Stomach (tissue), 9 donors: ENCODE measurements around the gene NSMCE3. TPM values are rescaled to one million over a fixed set of nuclear protein-coding genes. Genes with fewer than 3 reads are reported as not detected.

Experiments used
- DNase-seq, 2 donors: peaks; one replicate each; pipeline versions ENCODE4 v3.0.0 to v3.0.0-alpha.2; 2013 to 2019
- H3K27ac ChIP-seq, 5 donors: fragments of 200-600 bp in 4 of 5; sonication (generic) in 4 of 5; one replicate each; pipeline ENCODE4 v1.5.1; 2013 to 2019; ENCODE audit warnings: mild to moderate bottlenecking in 1 of 5, moderate library complexity in 1 of 5
- H3K27me3 ChIP-seq, 3 donors: fragments of 200-600 bp; sonication (generic); one replicate each; pipeline ENCODE4 v1.5.1; 2017 to 2019; ENCODE audit warnings: mixed run types in 1 of 3
- H3K36me3 ChIP-seq, 4 donors: fragments of 200-600 bp; sonication (generic); 1 replicate in 3 of 4; 2 replicates in 1 of 4; pipeline ENCODE4 v1.5.1; 2016 to 2019
- H3K4me1 ChIP-seq, 4 donors: fragments of 200-600 bp; sonication (generic); one replicate each; pipeline ENCODE4 v1.5.1; 2016 to 2019
- H3K4me3 ChIP-seq, 4 donors: fragments of 200-600 bp; sonication (generic) in 3 of 4; one replicate each; pipeline ENCODE4 v1.5.1; 2016 to 2019; ENCODE audit warnings: mild to moderate bottlenecking in 1 of 4
- H3K9me3 ChIP-seq, 4 donors: fragments of 200-600 bp; sonication (generic); one replicate each; pipeline ENCODE4 v1.5.1; 2016 to 2019
- CTCF ChIP-seq, 7 experiments: fragments of 450-650 bp in 4 of 7; fragments of 200-600 bp in 3 of 7; sonication (generic) in 3 of 7; IDR thresholded peaks; one replicate each; pipeline ENCODE4 v1.5.1; 2016 to 2019; ENCODE audit warnings: antibody characterized with exemption in 7 of 7, control low read depth in 2 of 7, mild to moderate bottlenecking in 1 of 7
- EP300 ChIP-seq: sonication (generic); formaldehyde crosslinking; IDR thresholded peaks from one replicate; pipeline ENCODE4 v1.6.1; 2017; ENCODE audit warnings: antibody characterized with exemption
- POLR2A ChIP-seq, 4 donors: fragments of 450-650 bp; IDR thresholded peaks; one replicate each; pipeline ENCODE4 v1.6.1; 2016; ENCODE audit warnings: antibody characterized with exemption in 4 of 4, control low read depth in 2 of 4, mild to moderate bottlenecking in 1 of 4, moderate library complexity in 1 of 4
- POLR2AphosphoS5 ChIP-seq, 3 donors: sonication (generic); formaldehyde crosslinking; IDR thresholded peaks; one replicate each; pipeline ENCODE4 v1.6.1; 2016; ENCODE audit warnings: antibody characterized with exemption in 3 of 3
- WGBS, 5 donors: extraction: QIAGEN DNeasy Blood & Tissue Kit in 3 of 5; methylation state at CpG; one replicate each; pipeline versions ENCODE4 v1.1.5 to v1.1.7; 2013 to 2018; 5-methylcytosine and 5-hydroxymethylcytosine counted together
- intact Hi-C: fragments of 100-400 bp; cut with DNase I; formaldehyde crosslinking; loops from one replicate; pipeline ENCODE4 v1.15.1; 2023; ENCODE audit warnings: low total_unique reads
- polyA plus RNA-seq, 3 donors: library from polyadenylated mRNA; stranded (reverse); fragments of 200-250 nt; gene quantifications; one replicate each; pipeline ENCODE4 v1.2.3, GENCODE V29; 2013
- total RNA-seq, 5 donors: library from RNA; depleted of rRNA; stranded (reverse); fragments of >200 nt; gene quantifications; one replicate each; pipeline versions ENCODE4 v1.1.0 to v1.2.3, GENCODE V29; 2014 to 2016
- donor health status: healthy with polysubstance abuse.
- donor health status: Bipolar disorder and iron deficiency.
- donor health status: healthy.

Gene NSMCE3
- total and polyA plus RNA-seq, 8 donors, result 1.2 to 6.1 (median 4.0) TPM

DNA sequence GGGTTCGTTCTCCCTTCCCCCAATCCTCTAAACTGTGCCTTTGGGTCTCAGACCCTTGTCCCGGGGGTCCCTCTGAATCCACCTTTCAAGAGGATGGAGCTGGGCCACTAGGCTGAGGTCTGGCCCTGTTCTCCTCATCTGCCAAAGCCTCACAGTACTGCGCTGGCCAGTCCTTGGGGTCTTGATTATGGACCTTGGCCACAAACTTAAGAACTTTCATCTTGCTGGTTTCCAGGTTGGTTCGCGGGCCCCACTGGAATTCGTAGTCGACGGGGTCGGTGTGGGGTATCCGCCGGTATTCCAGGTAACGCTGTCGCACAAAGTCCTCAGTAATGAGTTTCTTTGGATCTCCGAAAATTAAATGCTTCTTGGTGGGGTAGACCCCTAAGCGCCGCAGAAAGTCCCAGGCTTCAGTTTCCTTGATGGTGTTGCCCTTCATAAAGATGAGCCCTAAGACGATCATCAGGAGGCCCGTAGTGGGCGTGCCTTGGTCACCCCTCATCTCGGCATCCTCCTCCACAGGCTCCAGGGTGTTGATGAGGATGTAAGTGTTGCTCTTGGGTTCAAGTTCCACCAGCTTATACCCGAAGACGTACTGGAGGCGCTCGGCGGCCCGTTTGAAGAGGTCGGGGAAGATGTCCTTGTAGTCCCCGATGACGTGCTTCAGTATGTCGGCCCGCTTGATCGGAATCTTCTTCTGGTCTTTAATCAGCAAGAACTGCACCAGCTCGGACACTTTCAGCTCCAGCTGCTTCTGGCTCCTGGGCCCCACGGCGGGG, 727 bp downstream of the NSMCE3 start:
- peak overlapping the region; percentile 90 to 97 (median 93) for H3K27ac ChIP-seq
- H3K4me1 ChIP-seq, result peaks cover 0 to 35% (median 29%) of the 10 kb centered on the region in 4 donors
- H3K4me3 ChIP-seq, result peak overlapping the region; percentile 78 to 93 (median 90)
- no peak for TF ChIP-seq EP300
- no peak for TF ChIP-seq POLR2A (IDR thresholded peaks at IDR 0.05)
- intact Hi-C loops, result no loop called here
- H3K36me3 ChIP-seq, result no peaks in the 10 kb centered on the region
- peak in 1 of 2 donors; percentile 71 for DNase-seq
- no peaks in the 10 kb centered on the region for H3K9me3 ChIP-seq
- 2 to 5% (median 4%) methylated on average over 26 to 35 of the region's 35 CpGs for WGBS, 5 donors
- H3K27me3 ChIP-seq, result no peaks in the 10 kb centered on the region

- TF ChIP-seq CTCF (IDR thresholded peaks at IDR 0.05) (no peak), POLR2A (IDR thresholded peaks at IDR 0.05) (no peak), EP300 (no peak), POLR2AphosphoS5 (IDR thresholded peaks at IDR 0.05) (no peak)
- no peaks in the 10 kb centered on the region for H3K36me3 ChIP-seq
These were observed 3.5 kb downstream of the NSMCE3 start for GRCh38 chr15:29266052-29266582.

DNA sequence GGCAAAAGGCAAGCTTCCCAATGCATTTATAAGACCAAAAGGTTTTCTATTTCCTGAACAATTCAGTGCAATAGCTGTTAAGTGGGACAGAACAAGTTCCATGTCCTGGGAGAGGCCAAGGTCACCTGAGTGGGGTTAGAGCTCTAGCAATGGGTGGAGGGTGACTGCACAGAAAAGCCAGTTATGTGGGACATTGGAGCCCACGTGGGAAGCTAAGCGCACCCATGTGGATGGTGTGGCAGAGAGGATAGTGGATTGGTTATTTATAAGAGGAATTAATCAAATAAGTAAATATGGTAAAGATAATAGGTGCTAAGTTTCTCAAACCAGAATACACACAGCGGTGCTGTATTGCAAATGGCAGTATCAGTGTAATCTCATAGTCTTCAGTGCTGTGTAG, 6.3 kb downstream of the NSMCE3 start:
- no peaks in the 10 kb centered on the region for H3K9me3 ChIP-seq
- no peak for TF ChIP-seq EP300
- no peak for TF ChIP-seq POLR2AphosphoS5 (IDR thresholded peaks at IDR 0.05)
- TF ChIP-seq CTCF (IDR thresholded peaks at IDR 0.05), result no peak
- TF ChIP-seq POLR2A (IDR thresholded peaks at IDR 0.05), result no peak
- no peak overlapping the region for H3K27ac ChIP-seq
- intact Hi-C loops, result no loop called here
- peaks cover 0 to 22% (median 14%) of the 10 kb centered on the region in 4 donors for H3K4me1 ChIP-seq
- H3K4me3 ChIP-seq, result no peak overlapping the region
- no peaks in the 10 kb centered on the region for H3K36me3 ChIP-seq
- H3K27me3 ChIP-seq, result no peaks in the 10 kb centered on the region
- 69 to 83% (median 79%) methylated on average over 3 of the region's 3 CpGs for WGBS, 5 donors
- DNase-seq, result no peak

More at GRCh38 chr15:29266052-29266582, 3.5 kb downstream of the NSMCE3 start:
- H3K27me3 ChIP-seq, result no peaks in the 10 kb centered on the region
- H3K27ac ChIP-seq, result no peak overlapping the region
- peaks cover 0 to 35% (median 29%) of the 10 kb centered on the region in 4 donors for H3K4me1 ChIP-seq
- DNase-seq, result no peak
- H3K9me3 ChIP-seq, result no peaks in the 10 kb centered on the region
- 87 to 98% (median 95%) methylated on average over 1 of the region's 1 CpG for WGBS, 5 donors
- intact Hi-C loops, result no loop called here
- no peak overlapping the region for H3K4me3 ChIP-seq

GRCh38 chr15:29262738-29263137, 6.9 kb downstream of the NSMCE3 start:
- 52 to 74% (median 65%) methylated on average over 2 of the region's 2 CpGs for whole genome bisulfite sequencing, 5 donors
- DNase-seq, result no peak
- Histone ChIP-seq H3K36me3 (no peaks in the 10 kb centered on the region), H3K27ac (no peak overlapping the region), H3K4me1 (peaks cover 0 to 16% (median 11%) of the 10 kb centered on the region in 4 donors), H3K4me3 (no peak overlapping the region), H3K9me3 (no peaks in the 10 kb centered on the region), H3K27me3 (no peaks in the 10 kb centered on the region)
- intact Hi-C loops, result no loop called here
- TF ChIP-seq POLR2AphosphoS5 (IDR thresholded peaks at IDR 0.05) (no peak), CTCF (IDR thresholded peaks at IDR 0.05) (no peak), POLR2A (IDR thresholded peaks at IDR 0.05) (no peak)

GRCh38 chr15:29260896-29261295, 8.7 kb downstream of the NSMCE3 start:
- WGBS, 5 donors, result 89 to 96% (median 94%) methylated on average over 6 of the region's 6 CpGs
- H3K9me3 ChIP-seq, result no peaks in the 10 kb centered on the region
- no peak overlapping the region for H3K4me3 ChIP-seq
- intact Hi-C loops, result no loop called here
- DNase-seq, result no peak
- H3K27ac ChIP-seq, result no peak overlapping the region
- TF ChIP-seq CTCF (IDR thresholded peaks at IDR 0.05), result no peak
- TF ChIP-seq POLR2A (IDR thresholded peaks at IDR 0.05), result no peak
- TF ChIP-seq POLR2AphosphoS5 (IDR thresholded peaks at IDR 0.05), result no peak
- no peak for TF ChIP-seq EP300
- no peaks in the 10 kb centered on the region for H3K4me1 ChIP-seq
- H3K27me3 ChIP-seq, result no peaks in the 10 kb centered on the region
- H3K36me3 ChIP-seq, result no peaks in the 10 kb centered on the region
